HUES48 (cell line): ENCODE data around the gene CDON.
"Not testable (repeated sequence)": the region's sequence is repeated elsewhere in the genome, so short reads cannot be mapped to it uniquely, and the experiment has no call there.

Experiments used
- H3K27ac ChIP-seq: one replicate; pipeline ENCODE4 v1.7.0; 2013; ENCODE audit warnings: low read depth, low read length, inconsistent platforms
- H3K27me3 ChIP-seq: 2 replicates; pipeline ENCODE4 v1.6.1; 2013; ENCODE audit warnings: mild to moderate bottlenecking, low read length; ENCODE audit not compliant: control insufficient read depth, insufficient read depth
- H3K36me3 ChIP-seq: 2 replicates; pipeline ENCODE4 v1.6.1; 2013; ENCODE audit warnings: low read length; ENCODE audit not compliant: control insufficient read depth, insufficient read depth
- H3K4me1 ChIP-seq: 2 replicates; pipeline ENCODE4 v1.6.1; 2013; ENCODE audit warnings: mild to moderate bottlenecking, low read length; ENCODE audit not compliant: control insufficient read depth, insufficient read depth
- H3K4me3 ChIP-seq: 2 replicates; pipeline ENCODE4 v1.5.1; 2013; ENCODE audit warnings: mild to moderate bottlenecking, low read depth, low read length
- H3K9ac ChIP-seq: 2 replicates; pipeline ENCODE4 v1.6.1; 2013; ENCODE audit warnings: mild to moderate bottlenecking, low read depth, low read length, moderate library complexity
- H3K9me3 ChIP-seq: 2 replicates; pipeline ENCODE4 v1.6.1; 2013; ENCODE audit warnings: low read length; ENCODE audit not compliant: control insufficient read depth, insufficient read depth

The CDON gene

GRCh38 chr11:125990244-125990643 is 72.4 kb downstream of the CDON start:
- H3K9me3 ChIP-seq, result no peaks in the 10 kb centered on the region
- peaks cover 5% of the 10 kb centered on the region for H3K4me1 ChIP-seq
- peaks cover 27% of the 10 kb centered on the region for H3K36me3 ChIP-seq
- H3K27me3 ChIP-seq, result no peaks in the 10 kb centered on the region
- no peak overlapping the region for H3K27ac ChIP-seq
- H3K4me3 ChIP-seq, result no peak overlapping the region
- H3K9ac ChIP-seq, result no peak overlapping the region

GRCh38 chr11:125987066-125987641 is 75.5 kb downstream of the CDON start:
- no peak overlapping the region for H3K4me3 ChIP-seq
- H3K9ac ChIP-seq, result no peak overlapping the region
- H3K27ac ChIP-seq, result no peak overlapping the region
- H3K4me1 ChIP-seq, result no peaks in the 10 kb centered on the region
- H3K9me3 ChIP-seq, result no peaks in the 10 kb centered on the region
- H3K36me3 ChIP-seq, result peaks cover 33% of the 10 kb centered on the region
- H3K27me3 ChIP-seq, result no peaks in the 10 kb centered on the region

- peaks cover 37% of the 10 kb centered on the region for H3K36me3 ChIP-seq
Observed at GRCh38 chr11:125985956-125986355, 76.7 kb downstream of the CDON start.

GRCh38 chr11:125982348-125982730 is 80.3 kb downstream of the CDON start:
- Histone ChIP-seq H3K4me3 (no peak overlapping the region), H3K9me3 (no peaks in the 10 kb centered on the region), H3K36me3 (peaks cover 31% of the 10 kb centered on the region), H3K27me3 (no peaks in the 10 kb centered on the region), H3K4me1 (peaks cover 14% of the 10 kb centered on the region; the same call in 1 of the 2 replicates), H3K9ac (no peak overlapping the region), H3K27ac (no peak overlapping the region)

More at GRCh38 chr11:125985956-125986355, 76.7 kb downstream of the CDON start:
- not testable (repeated sequence) for H3K27ac ChIP-seq, H3K4me3 ChIP-seq, H3K27me3 ChIP-seq, H3K9ac ChIP-seq, H3K4me1 ChIP-seq, H3K9me3 ChIP-seq

- Histone ChIP-seq H3K36me3 (peaks cover 31% of the 10 kb centered on the region), H3K9me3 (no peaks in the 10 kb centered on the region), H3K27me3 (no peaks in the 10 kb centered on the region), H3K4me3 (no peak overlapping the region), H3K9ac (no peak overlapping the region), H3K4me1 (peaks cover 14% of the 10 kb centered on the region; the same call in 1 of the 2 replicates), H3K27ac (peak overlapping the region; percentile 11)
Observed at GRCh38 chr11:125980436-125980835, 82.2 kb downstream of the CDON start.

GRCh38 chr11:125979511-125979910 is 83.2 kb downstream of the CDON start:
- Histone ChIP-seq H3K9me3 (no peaks in the 10 kb centered on the region), H3K27me3 (no peaks in the 10 kb centered on the region), H3K4me3 (no peak overlapping the region)

GRCh38 chr11:125978778-125979407 is 83.8 kb downstream of the CDON start:
- H3K27me3 ChIP-seq, result no peaks in the 10 kb centered on the region
- H3K27ac ChIP-seq, result no peak overlapping the region
- H3K4me3 ChIP-seq, result no peak overlapping the region

More at GRCh38 chr11:125979511-125979910, 83.2 kb downstream of the CDON start:
- Histone ChIP-seq H3K36me3 (peaks cover 31% of the 10 kb centered on the region), H3K27ac (no peak overlapping the region), H3K9ac (no peak overlapping the region), H3K4me1 (peaks cover 14% of the 10 kb centered on the region; the same call in 1 of the 2 replicates)

GRCh38 chr11:125978181-125978716 is 84.4 kb downstream of the CDON start:
- Histone ChIP-seq H3K4me1 (peaks cover 14% of the 10 kb centered on the region; the same call in 1 of the 2 replicates), H3K9ac (no peak overlapping the region), H3K27me3 (no peaks in the 10 kb centered on the region), H3K36me3 (peaks cover 21% of the 10 kb centered on the region), H3K9me3 (no peaks in the 10 kb centered on the region), H3K4me3 (no peak overlapping the region), H3K27ac (no peak overlapping the region)

More at GRCh38 chr11:125978778-125979407, 83.8 kb downstream of the CDON start:
- H3K36me3 ChIP-seq, result peaks cover 28% of the 10 kb centered on the region
- no peak overlapping the region for H3K9ac ChIP-seq
- H3K9me3 ChIP-seq, result no peaks in the 10 kb centered on the region
- H3K4me1 ChIP-seq, result peaks cover 14% of the 10 kb centered on the region; the same call in 1 of the 2 replicates

- Histone ChIP-seq H3K4me3 (no peak overlapping the region), H3K4me1 (peaks cover 14% of the 10 kb centered on the region; the same call in 1 of the 2 replicates), H3K36me3 (peaks cover 14% of the 10 kb centered on the region), H3K27me3 (no peaks in the 10 kb centered on the region), H3K9me3 (no peaks in the 10 kb centered on the region), H3K27ac (no peak overlapping the region), H3K9ac (no peak overlapping the region)
Observed at GRCh38 chr11:125977333-125977732, 85.3 kb downstream of the CDON start.

- Histone ChIP-seq H3K36me3 (peaks cover 12% of the 10 kb centered on the region), H3K9me3 (no peaks in the 10 kb centered on the region), H3K27me3 (no peaks in the 10 kb centered on the region), H3K27ac (no peak overlapping the region), H3K4me1 (peaks cover 14% of the 10 kb centered on the region; the same call in 1 of the 2 replicates), H3K9ac (no peak overlapping the region), H3K4me3 (no peak overlapping the region)
Observed at GRCh38 chr11:125976156-125976555, 86.5 kb downstream of the CDON start.

- H3K27me3 ChIP-seq, result no peaks in the 10 kb centered on the region
- H3K9me3 ChIP-seq, result no peaks in the 10 kb centered on the region
- no peak overlapping the region for H3K9ac ChIP-seq
- H3K4me3 ChIP-seq, result no peak overlapping the region
- peaks cover 7% of the 10 kb centered on the region; the same call in 1 of the 2 replicates for H3K36me3 ChIP-seq
- H3K27ac ChIP-seq, result no peak overlapping the region
- peaks cover 10% of the 10 kb centered on the region; the same call in 1 of the 2 replicates for H3K4me1 ChIP-seq
Observed at GRCh38 chr11:125975634-125976033, 87.0 kb downstream of the CDON start.
